ENCODE data around the gene MYO10. TPM values are rescaled to one million over a fixed set of nuclear protein-coding genes. Genes with fewer than 3 reads are reported as not detected.
A peak's percentile ranks its signal among the peaks of the same experiment; 100 is the strongest.

The MYO10 gene
- total and polyA plus RNA-seq, 2 of the 8 experiments (the other 6 are each of a cell fraction or from before 2014, with no cell fraction given) = 21.5 to 107 TPM

- TF ChIP-seq GABPA (IDR thresholded peaks at IDR 0.05; ENCODE audit: borderline replicate concordance, insufficient read depth, low read length) (no peak), EZH2 (IDR thresholded peaks at IDR 0.05; ENCODE audit: low read depth, low read length, severe bottlenecking) (no peak), SP4 (IDR thresholded peaks at IDR 0.05; ENCODE audit: low read length) (no peak), CEBPB (IDR thresholded peaks at IDR 0.05; ENCODE audit: low read depth, low read length) (peak; percentile 8; the same call in 1 of the 2 replicates), RFX5 (IDR thresholded peaks at IDR 0.05; ENCODE audit: borderline replicate concordance, low read depth, low read length) (no peak), KDM1A (IDR thresholded peaks at IDR 0.05; ENCODE audit: borderline replicate concordance, low read length) (no peak), SIX5 (IDR thresholded peaks at IDR 0.05; ENCODE audit: low read depth, low read length) (no peak), NANOG (IDR thresholded peaks at IDR 0.05; ENCODE audit: insufficient read depth, low read depth, low read length, poor library complexity, severe bottlenecking) (peak; percentile 67), CHD7 (IDR thresholded peaks at IDR 0.05; ENCODE audit: insufficient replicate concordance, low read length) (peak; percentile 84), SUZ12 (IDR thresholded peaks at IDR 0.05; ENCODE audit: low read length) (no peak), CBX5 (IDR thresholded peaks at IDR 0.05; ENCODE audit: low read depth, low read length) (no peak)
Observed at GRCh38 chr5:16740811-16741392, 195.2 kb downstream of the MYO10 start (continued).
